IMR-90 (cell line): Measurements from ENCODE around the gene CLDN6. TPM values are rescaled to one million over a fixed set of nuclear protein-coding genes. Genes with fewer than 3 reads are reported as not detected.
A peak's percentile ranks its signal among the peaks of the same experiment; 100 is the strongest.

Source experiments
- ATAC-seq: fragments of 200-7000 bp; cut with Tn5 transposase; 2 replicates; pipeline ENCODE4 v1.9.1; 2020; ENCODE audit warnings: low read depth, mild to moderate bottlenecking, moderate library complexity
- BruUV-seq: library from RNA; stranded (reverse); fragments of 400-500 nt; replicated peaks from 2 replicates; lab custom pipeline; 2021; lab: Mats Ljungman, UMichigan
- CTCF ChIA-PET: fragments of 300-600 bp; formaldehyde crosslinking; extraction: SDS; loops from one replicate; lab custom pipeline; 2021; ENCODE audit warnings: antibody characterized with exemption; lab: Yijun Ruan, JAX
- POLR2A ChIA-PET: fragments of 300-600 bp; sonication (Branson Sonifier 250); formaldehyde crosslinking; loops from one replicate; lab custom pipeline; 2022; ENCODE audit warnings: antibody characterized with exemption; ENCODE audit not compliant: unreplicated experiment; lab: Charles Lee
- DNase-seq: peaks from one replicate; pipeline ENCODE4 v3.0.0; 2013
- H2AFZ ChIP-seq: replicated peaks from 2 replicates; pipeline ENCODE3; 2013; ENCODE audit warnings: low read length, mild to moderate bottlenecking; ENCODE audit not compliant: poor library complexity
- H2AK5ac ChIP-seq: 2 replicates; pipeline ENCODE4 v1.6.1; 2013; ENCODE audit warnings: low read depth, low read length, inconsistent platforms
- H2AK9ac ChIP-seq: replicated peaks from 2 replicates; pipeline ENCODE3; 2013; ENCODE audit warnings: mild to moderate bottlenecking, low read depth, low read length, moderate library complexity; ENCODE audit not compliant: poor library complexity
- H2BK120ac ChIP-seq: 2 replicates; pipeline ENCODE4 v1.6.1; 2013; ENCODE audit warnings: low read depth, low read length, inconsistent platforms
- H2BK15ac ChIP-seq: 3 replicates; pipeline ENCODE4 v1.6.1; 2013; ENCODE audit warnings: low read depth, low read length, inconsistent platforms
- H2BK20ac ChIP-seq: 2 replicates; pipeline ENCODE4 v1.6.1; 2013; ENCODE audit warnings: low read depth, mild to moderate bottlenecking, inconsistent platforms, low read length, moderate library complexity
- H2BK5ac ChIP-seq: 2 replicates; pipeline ENCODE4 v1.6.1; 2013; ENCODE audit warnings: mild to moderate bottlenecking, low read depth, low read length, inconsistent platforms; ENCODE audit not compliant: poor library complexity, severe bottlenecking
- H3K14ac ChIP-seq: replicated peaks from 2 replicates; pipeline ENCODE4 v1.6.1; 2013; ENCODE audit warnings: low read depth, low read length, inconsistent platforms
- H3K18ac ChIP-seq: 2 replicates; pipeline ENCODE4 v1.6.1; 2013; ENCODE audit warnings: low read depth, low read length, control low read depth
- H3K23ac ChIP-seq: 2 replicates; pipeline ENCODE4 v1.6.1; 2013; ENCODE audit warnings: low read depth, low read length, inconsistent platforms
- H3K27ac ChIP-seq: 2 replicates; pipeline ENCODE4 v1.5.1; 2013; ENCODE audit warnings: mild to moderate bottlenecking, control low read depth, low read length; ENCODE audit not compliant: insufficient read depth
- H3K27me3 ChIP-seq: 2 replicates; pipeline ENCODE4 v1.6.1; 2013; ENCODE audit warnings: low read length; ENCODE audit not compliant: control insufficient read depth, insufficient read depth
- H3K36me3 ChIP-seq: 2 replicates; pipeline ENCODE4 v1.6.1; 2013; ENCODE audit warnings: low read length, mixed read lengths; ENCODE audit not compliant: control insufficient read depth, insufficient read depth
- H3K4ac ChIP-seq: 2 replicates; pipeline ENCODE4 v1.6.1; 2013; ENCODE audit warnings: low read depth, low read length, inconsistent platforms
- H3K4me1 ChIP-seq: 2 replicates; pipeline ENCODE4 v1.6.1; 2013; ENCODE audit warnings: low read length, mixed read lengths; ENCODE audit not compliant: control insufficient read depth, insufficient read depth
- H3K4me2 ChIP-seq: 2 replicates; pipeline ENCODE4 v1.6.1; 2013; ENCODE audit warnings: low read depth, mild to moderate bottlenecking, control low read depth, low read length, moderate library complexity
- H3K4me3 ChIP-seq: 2 replicates; pipeline ENCODE4 v1.5.1; 2013; ENCODE audit warnings: low read depth, mild to moderate bottlenecking, control low read depth, low read length, moderate library complexity; ENCODE audit not compliant: insufficient read depth
- H3K56ac ChIP-seq: 2 replicates; pipeline ENCODE4 v1.6.1; 2013; ENCODE audit warnings: low read length, inconsistent platforms; ENCODE audit not compliant: insufficient read depth; ENCODE audit errors: extremely low read depth
- H3K79me1 ChIP-seq, 2 experiments: 2 replicates each; pipeline ENCODE4 v1.6.1; 2013; ENCODE audit warnings: low read length in 2 of 2, inconsistent platforms in 1 of 2, low read depth in 1 of 2
- H3K9ac ChIP-seq: 2 replicates; pipeline ENCODE4 v1.6.1; 2013; ENCODE audit warnings: low read depth, low read length, control low read depth
- H3K9me1 ChIP-seq: 2 replicates; pipeline ENCODE4 v1.6.1; 2013; ENCODE audit warnings: low read length, inconsistent platforms; ENCODE audit not compliant: insufficient read depth
- H3K9me3 ChIP-seq: 2 replicates; pipeline ENCODE4 v1.6.1; 2013; ENCODE audit warnings: low read length; ENCODE audit not compliant: control insufficient read depth, insufficient read depth
- H4K20me1 ChIP-seq: 2 replicates; pipeline ENCODE4 v1.6.1; 2013; ENCODE audit warnings: low read length, inconsistent platforms; ENCODE audit not compliant: insufficient read depth
- H4K5ac ChIP-seq: 2 replicates; pipeline ENCODE4 v1.6.1; 2013; ENCODE audit warnings: mild to moderate bottlenecking, low read depth, low read length, control low read depth
- H4K8ac ChIP-seq, 2 experiments: 2 replicates each; pipeline ENCODE4 v1.6.1; 2013; ENCODE audit warnings: low read depth in 2 of 2, low read length in 2 of 2, control low read depth in 1 of 2, inconsistent platforms in 1 of 2
- H4K91ac ChIP-seq: 2 replicates; pipeline ENCODE4 v1.6.1; 2013; ENCODE audit warnings: low read depth, low read length, inconsistent platforms; ENCODE audit not compliant: insufficient read depth
- BHLHE40 ChIP-seq: fragments of 150-350 bp; IDR thresholded peaks from 2 replicates; pipeline ENCODE4 v1.6.1; 2016; ENCODE audit warnings: mild to moderate bottlenecking, low read depth, low read length
- CEBPB ChIP-seq: IDR thresholded peaks from 2 replicates; pipeline ENCODE4 v1.6.1; 2012; ENCODE audit warnings: low read depth, low read length, improper control_type of control experiment
- ELK1 ChIP-seq: fragments of 150-350 bp; IDR thresholded peaks from 2 replicates; pipeline ENCODE4 v1.6.1; 2016; ENCODE audit warnings: low read depth, mild to moderate bottlenecking, low read length, moderate library complexity, borderline replicate concordance
- FOS ChIP-seq: fragments of 150-350 bp; IDR thresholded peaks from 2 replicates; pipeline ENCODE4 v1.6.1; 2016; ENCODE audit warnings: low read depth, low read length
- MAFK ChIP-seq: IDR thresholded peaks from 2 replicates; pipeline ENCODE4 v1.6.1; 2012; ENCODE audit warnings: low read depth, low read length, improper control_type of control experiment
- MAZ ChIP-seq: IDR thresholded peaks from 2 replicates; pipeline ENCODE4 v1.6.1; 2012; ENCODE audit warnings: low read depth, mild to moderate bottlenecking, low read length, improper control_type of control experiment, moderate library complexity, borderline replicate concordance
- POLR2A ChIP-seq: IDR thresholded peaks from 2 replicates; pipeline ENCODE4 v1.6.1; 2012; ENCODE audit warnings: mild to moderate bottlenecking, low read depth, low read length
- RAD21 ChIP-seq: IDR thresholded peaks from 2 replicates; pipeline ENCODE4 v1.6.1; 2012; ENCODE audit warnings: low read length, improper control_type of control experiment
- RFX5 ChIP-seq: IDR thresholded peaks from 2 replicates; pipeline ENCODE4 v1.8.0; 2012; ENCODE audit warnings: low read depth, mild to moderate bottlenecking, low read length, moderate library complexity
- SMC3 ChIP-seq: fragments of 150-350 bp; IDR thresholded peaks from 2 replicates; pipeline ENCODE4 v1.6.1; 2016; ENCODE audit warnings: low read depth, mild to moderate bottlenecking, antibody characterized with exemption, low read length, moderate library complexity
- WGBS, 2 experiments: methylation state at CpG; one replicate each; pipeline versions ENCODE4 v1.1.5 to v1.1.7; 2013; ENCODE audit warnings: missing lambda C conversion rate in 2 of 2; ENCODE audit not compliant: insufficient read length in 1 of 2; ENCODE audit errors: extremely low coverage in 2 of 2; 5-methylcytosine and 5-hydroxymethylcytosine counted together
- dilution Hi-C: fragments of 300-500 bp; cut with HindIII; formaldehyde crosslinking; loops from one replicate; pipeline ENCODE4 v1.14.3; 2018; ENCODE audit warnings: low sequenced_read_pairs; ENCODE audit not compliant: unreplicated experiment
- in situ Hi-C: fragments of 300-500 bp; cut with MboI; formaldehyde crosslinking; loops from 3 replicates; pipeline ENCODE4 v1.14.3; 2019; ENCODE audit warnings: low sequenced_read_pairs, inconsistent platforms, mixed read lengths
- intact Hi-C: fragments of 100-400 bp; cut with micrococcal nuclease; formaldehyde crosslinking; loops from 2 replicates; pipeline ENCODE4 v1.10.0; 2022
- polyA plus RNA-seq, 3 experiments: library from polyadenylated mRNA; depleted of rRNA; stranded (reverse); fragments of >200 nt; gene quantifications; 2 replicates each; pipeline ENCODE4 v1.2.3, GENCODE V29; 2012; ENCODE audit warnings: low replicate concordance in 1 of 3
- total RNA-seq: library from RNA; depleted of rRNA; stranded (reverse); fragments of >200 nt; gene quantifications from 2 replicates; pipeline ENCODE4 v1.2.3, GENCODE V29; 2012

Gene CLDN6
- total and polyA plus RNA-seq, 2 of the 4 experiments (the other 2 are of a cell fraction), result 0.14 TPM; not detected in 1

DNA sequence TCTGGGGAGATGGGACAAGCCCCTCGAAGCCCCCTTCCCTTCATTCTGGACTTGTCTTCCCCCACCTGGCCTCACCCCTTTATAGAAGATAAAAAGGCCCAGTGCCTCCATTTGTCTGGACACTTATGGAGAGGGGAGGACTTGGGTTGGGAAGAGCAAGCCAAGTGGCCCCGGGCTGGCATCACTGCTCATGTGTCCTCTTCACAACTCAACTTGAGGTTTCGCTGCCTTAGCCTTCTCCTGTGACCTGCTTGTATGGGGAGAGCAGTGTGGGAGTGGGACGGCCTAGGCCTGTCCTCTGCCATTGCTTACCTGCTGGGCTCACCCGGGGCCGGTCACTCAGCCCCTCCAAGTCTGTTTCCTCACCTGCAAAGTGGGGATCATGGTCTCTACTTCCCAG lies 47.4 kb downstream of the CLDN6 start:
- Histone ChIP-seq H2BK15ac (no peak overlapping the region), H2BK5ac (no peak overlapping the region), H3K36me3 (peaks cover 2% of the 10 kb centered on the region; the same call in 1 of the 2 replicates), H4K5ac (no peak overlapping the region), H4K91ac (no peak overlapping the region), H3K56ac (no peak overlapping the region), H3K9me3 (no peaks in the 10 kb centered on the region), H3K79me1 (peaks cover 5 to 23% of the 10 kb centered on the region in 2 experiments; a peak in 3 of 4 replicates), H4K20me1 (peaks cover 24% of the 10 kb centered on the region), H3K27ac (no peak overlapping the region), H2AFZ (peak overlapping the region; percentile 23), H3K14ac (no peak overlapping the region), H3K4me2 (no peak overlapping the region; the same call in 1 of the 2 replicates), H3K23ac (peak overlapping the region; percentile 14; the same call in 1 of the 2 replicates), H3K9ac (no peak overlapping the region), H4K8ac (no peak overlapping the region), H3K27me3 (peaks cover 18% of the 10 kb centered on the region), H2BK120ac (no peak overlapping the region), H2AK5ac (no peak overlapping the region), H2BK20ac (no peak overlapping the region), H2AK9ac (peak overlapping the region; percentile 3), H3K4me1 (peaks cover 3% of the 10 kb centered on the region; the same call in 1 of the 2 replicates), H3K4me3 (no peak overlapping the region), H3K4ac (no peak overlapping the region), H3K9me1 (peaks cover 17% of the 10 kb centered on the region), H3K18ac (no peak overlapping the region)
- TF ChIP-seq POLR2A (no peak), FOS (no peak), SMC3 (no peak), CEBPB (no peak), RAD21 (no peak), MAFK (no peak), RFX5 (no peak), ELK1 (no peak), MAZ (no peak), BHLHE40 (no peak)
- dilution Hi-C loops, result no loop called here
- ChIA-PET POLR2A (no interaction called here), CTCF (no interaction called here)
- no peak for ATAC-seq
- 100% methylated on average over 2 of the region's 6 CpGs; no CpG with 5 or more reads in 1 of the 2 experiments for WGBS, 2 experiments
- in situ Hi-C loops, result no loop called here
- intact Hi-C loops, result no loop called here
- BruUV-seq, result no TSS peak
- no peak for DNase-seq
